Activated naive CD8-positive, alpha-beta T cell treated with anti-CD3 and anti-CD28 coated beads, Interleukin-2, amount 50 U/mL, for 24 hours (primary cell): ENCODE measurements around the gene POTEB2.
"Not testable (repeated sequence)": the region's sequence is repeated elsewhere in the genome, so short reads cannot be mapped to it uniquely, and the experiment has no call there.

Experiments used
- ATAC-seq: fragments of 150-1000 bp; cut with Tn5 transposase; one replicate; pipeline ENCODE4 v1.10.0; 2021
- DNase-seq: peaks from one replicate; pipeline ENCODE4 v3.0.0; 2021
- H3K27ac Mint-ChIP-seq: one replicate; pipeline ENCODE4 v1.8.0; 2021; ENCODE audit warnings: mild to moderate bottlenecking, mixed read lengths
- H3K27me3 Mint-ChIP-seq: one replicate; pipeline ENCODE4 v1.8.0; 2021; ENCODE audit warnings: mixed read lengths
- H3K36me3 Mint-ChIP-seq: one replicate; pipeline ENCODE4 v1.8.0; 2021; ENCODE audit warnings: low read depth, mixed read lengths
- H3K4me1 Mint-ChIP-seq: one replicate; pipeline ENCODE4 v1.8.0; 2021; ENCODE audit warnings: mixed read lengths
- H3K4me3 Mint-ChIP-seq: one replicate; pipeline ENCODE4 v1.8.0; 2021; ENCODE audit warnings: mild to moderate bottlenecking, moderate library complexity, mixed read lengths
- H3K9me3 Mint-ChIP-seq: one replicate; pipeline ENCODE4 v1.8.0; 2021; ENCODE audit warnings: mixed read lengths

Gene POTEB2

DNA sequence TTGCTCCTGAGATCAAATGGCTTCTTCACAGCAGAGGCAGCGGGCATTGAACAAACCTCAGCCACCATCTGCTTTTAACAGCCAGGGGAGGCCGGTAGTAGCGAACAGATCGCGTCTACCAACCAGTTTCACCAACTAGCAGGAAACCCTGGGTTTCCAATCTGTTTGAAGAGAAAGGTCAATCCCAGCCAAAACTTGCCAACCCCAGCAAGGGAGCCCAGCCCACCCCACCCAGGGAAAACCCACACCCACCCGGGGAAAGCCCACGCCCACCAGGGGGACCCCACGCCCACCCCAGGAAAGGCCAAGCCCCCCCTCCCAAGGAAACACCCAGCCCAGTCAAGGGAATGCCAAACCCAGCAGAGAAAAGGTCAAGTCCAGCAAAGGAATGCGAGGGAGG is at the start of gene POTEB2:
Gene POTEB2, minus strand, starts transcription at position 101 of the 400 bp plus-strand sequence. Its CDS starts 33 bp downstream, at position 68.
- not testable (repeated sequence) for H3K36me3 Mint-ChIP-seq, H3K4me3 Mint-ChIP-seq, H3K9me3 Mint-ChIP-seq, H3K27me3 Mint-ChIP-seq, H3K27ac Mint-ChIP-seq, ATAC-seq, DNase-seq, H3K4me1 Mint-ChIP-seq

DNA sequence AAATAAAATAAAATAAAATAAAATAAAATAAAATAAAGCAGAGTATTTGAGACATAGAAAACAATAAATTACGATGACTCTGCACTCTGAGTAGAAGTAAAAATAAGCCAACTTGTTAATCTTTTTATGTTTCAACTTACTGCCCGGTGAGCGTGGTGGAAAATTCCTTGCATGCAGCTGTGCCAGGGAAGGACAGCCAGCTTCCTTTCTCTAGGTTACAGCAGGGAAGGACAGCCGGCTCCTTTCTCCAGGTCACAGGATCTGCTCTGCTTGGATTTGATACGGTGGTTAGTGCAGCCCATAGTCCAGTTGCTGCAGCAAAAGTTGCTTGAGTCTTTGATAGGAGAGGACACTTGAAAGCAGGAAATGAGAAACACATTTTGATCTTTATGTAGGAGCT is 13.8 kb upstream of the POTEB2 start:
- H3K4me3 Mint-ChIP-seq, H3K4me1 Mint-ChIP-seq, H3K27me3 Mint-ChIP-seq, H3K27ac Mint-ChIP-seq, H3K9me3 Mint-ChIP-seq, DNase-seq, H3K36me3 Mint-ChIP-seq, ATAC-seq: not testable (repeated sequence)

DNA sequence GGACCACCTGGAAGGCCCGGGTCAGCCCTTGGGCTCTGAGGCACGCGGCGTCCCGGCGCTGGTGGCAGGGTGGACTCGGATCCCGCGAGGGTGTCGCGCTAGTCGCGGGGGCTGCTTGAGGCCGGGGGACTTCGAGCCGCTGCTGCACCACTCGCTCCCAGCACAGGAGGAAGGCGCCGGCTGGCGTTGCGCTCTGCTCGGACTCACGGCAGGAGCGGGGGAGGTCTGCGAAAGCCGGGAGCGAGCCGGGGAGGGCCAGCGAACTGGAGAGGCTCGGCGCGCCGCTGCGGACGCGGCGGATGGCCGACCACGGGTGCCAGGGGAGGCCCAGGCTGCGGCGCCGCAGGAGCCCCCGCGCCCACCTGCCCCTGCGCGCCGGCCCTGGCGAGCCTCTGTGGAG is 12.3 kb upstream of the POTEB2 start:
- not testable (repeated sequence) for DNase-seq, ATAC-seq, H3K27me3 Mint-ChIP-seq, H3K9me3 Mint-ChIP-seq, H3K4me1 Mint-ChIP-seq, H3K36me3 Mint-ChIP-seq, H3K4me3 Mint-ChIP-seq, H3K27ac Mint-ChIP-seq

DNA sequence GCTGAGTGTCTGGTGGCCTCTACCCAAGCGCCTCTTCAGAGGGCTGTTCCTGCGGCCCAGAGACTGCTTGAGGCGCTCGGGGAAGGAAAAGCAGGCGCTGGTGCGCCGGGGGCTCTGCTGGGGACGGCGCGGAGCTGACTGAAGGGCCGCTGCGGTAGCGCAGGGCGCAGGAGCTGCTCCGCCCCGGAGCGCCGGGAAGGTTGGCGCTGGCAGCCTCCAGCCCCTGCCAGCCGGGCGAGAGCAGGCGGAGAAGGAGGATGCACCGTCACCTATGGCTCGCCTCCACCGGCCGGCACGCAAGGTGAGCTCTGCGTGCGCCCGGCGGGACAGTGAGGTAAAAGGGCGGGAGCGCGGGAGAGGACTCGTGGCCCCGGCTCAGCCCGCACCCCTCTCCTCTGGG is 11.7 kb upstream of the POTEB2 start:
- not testable (repeated sequence) for H3K36me3 Mint-ChIP-seq, H3K4me3 Mint-ChIP-seq, H3K27me3 Mint-ChIP-seq, DNase-seq, H3K9me3 Mint-ChIP-seq, H3K27ac Mint-ChIP-seq, ATAC-seq, H3K4me1 Mint-ChIP-seq
